Measurements from ENCODE around the gene VTN.
"Not testable (repeated sequence)": the region's sequence is repeated elsewhere in the genome, so short reads cannot be mapped to it uniquely, and the experiment has no call there.

The VTN gene

GRCh38 chr17:28340374-28340773, 29.7 kb downstream of the VTN start:
- TF ChIP-seq CTCF (IDR thresholded peaks at IDR 0.05; ENCODE audit: low read depth, low read length, missing control alignments) = no peak
- no peak overlapping the region for H3K4me3 ChIP-seq (replicated peaks; ENCODE audit: low read depth, low read length)
- no peak for DNase-seq (ENCODE audit: extremely low read depth, low read depth)

- no peak overlapping the region for H3K4me3 ChIP-seq (replicated peaks; ENCODE audit: low read depth, low read length)
- DNase-seq (ENCODE audit: extremely low read depth, low read depth) = no peak
- TF ChIP-seq CTCF (IDR thresholded peaks at IDR 0.05; ENCODE audit: low read depth, low read length, missing control alignments) = no peak
Measured at GRCh38 chr17:28339431-28339830, 30.7 kb downstream of the VTN start.

- H3K4me3 ChIP-seq (replicated peaks; ENCODE audit: low read depth, low read length); DNase-seq (ENCODE audit: extremely low read depth, low read depth): not testable (repeated sequence)
Measured at GRCh38 chr17:28338769-28339212, 31.3 kb downstream of the VTN start.

GRCh38 chr17:28338056-28338768, 31.9 kb downstream of the VTN start:
- H3K4me3 ChIP-seq (replicated peaks; ENCODE audit: low read depth, low read length) = peak overlapping the region; percentile 4; the same call in 1 of the 2 replicates
- TF ChIP-seq CTCF (IDR thresholded peaks at IDR 0.05; ENCODE audit: low read depth, low read length, missing control alignments) = no peak
- peak; percentile 67 for DNase-seq (ENCODE audit: extremely low read depth, low read depth)

GRCh38 chr17:28335959-28336871, 33.9 kb downstream of the VTN start:
- peak; percentile 59 for DNase-seq (ENCODE audit: extremely low read depth, low read depth)

GRCh38 chr17:28335201-28335958, 34.7 kb downstream of the VTN start, which contains the start of the genes IFT20 and TNFAIP1:
TSS of gene IFT20 (minus strand) at chr17:28335472. CDS start at chr17:28331985, 3,487 bp downstream.
TSS of gene TNFAIP1 (plus strand) at chr17:28335761. CDS start at chr17:28339522, 3,761 bp downstream.
- peak; percentile 98 for DNase-seq (ENCODE audit: extremely low read depth, low read depth)
- H3K4me3 ChIP-seq (replicated peaks; ENCODE audit: low read depth, low read length) = peak within 1 kb of the TSS; percentile 96
- no peak for TF ChIP-seq CTCF (IDR thresholded peaks at IDR 0.05; ENCODE audit: low read depth, low read length, missing control alignments)

More at GRCh38 chr17:28335959-28336871, 33.9 kb downstream of the VTN start:
- TF ChIP-seq CTCF (IDR thresholded peaks at IDR 0.05; ENCODE audit: low read depth, low read length, missing control alignments) = no peak
- H3K4me3 ChIP-seq (replicated peaks; ENCODE audit: low read depth, low read length) = peak overlapping the region; percentile 96

All from HFF-Myc (cell line).